ENCODE results near the gene WTIP. TPM values are rescaled to one million over a fixed set of nuclear protein-coding genes. Genes with fewer than 3 reads are reported as not detected.
A peak's percentile ranks its signal among the peaks of the same experiment; 100 is the strongest.

WTIP gene
- total RNA-seq, 1 donor from 2014 or later: 28.2 TPM

GRCh38 chr19:34485831-34486230 lies 4.3 kb downstream of the WTIP start:
- H3K79me2 ChIP-seq (ENCODE audit: low read depth): peaks cover 69% of the 10 kb centered on the region

GRCh38 chr19:34487651-34488051 lies 6.1 kb downstream of the WTIP start:
- DNase-seq (ENCODE audit: low spot score): no peak
- Histone ChIP-seq H3K9ac (no peak overlapping the region), H3K27ac (no peak overlapping the region), H3F3A (ENCODE audit: low read depth) (peaks cover 9% of the 10 kb centered on the region), H3K4me3 (no peak overlapping the region), H3K36me3 (no peaks in the 10 kb centered on the region), H3K4me2 (no peak overlapping the region), H4K20me1 (ENCODE audit: low read depth) (peaks cover 68% of the 10 kb centered on the region), H3K9me3 (ENCODE audit: low read depth) (no peaks in the 10 kb centered on the region), H3K79me2 (ENCODE audit: low read depth) (peaks cover 64% of the 10 kb centered on the region), H3K27me3 (peaks cover 7% of the 10 kb centered on the region), H2AFZ (replicated peaks) (no peak overlapping the region), H3K4me1 (peaks cover 6% of the 10 kb centered on the region)
- Mint-ChIP-seq H3K4me3 (no peak overlapping the region), H3K27ac (no peak overlapping the region), H3K27me3 (ENCODE audit: insufficient read depth, low read depth) (peaks cover 7% of the 10 kb centered on the region), H3K36me3 (peaks cover 16% of the 10 kb centered on the region), H3K9me3 (peaks cover 2% of the 10 kb centered on the region), H3K4me1 (peaks cover 17% of the 10 kb centered on the region)
- no peak for TF ChIP-seq EZH2 (IDR thresholded peaks at IDR 0.05)
- TF ChIP-seq EZH2phosphoT487 (IDR thresholded peaks at IDR 0.05): no peak
- no peak for TF ChIP-seq CTCF (IDR thresholded peaks at IDR 0.05)

More at GRCh38 chr19:34485831-34486230, 4.3 kb downstream of the WTIP start:
- Histone ChIP-seq H2AFZ (replicated peaks) (no peak overlapping the region), H3K27ac (no peak overlapping the region), H3F3A (ENCODE audit: low read depth) (peaks cover 18% of the 10 kb centered on the region), H3K36me3 (no peaks in the 10 kb centered on the region), H3K4me2 (no peak overlapping the region), H4K20me1 (ENCODE audit: low read depth) (peaks cover 70% of the 10 kb centered on the region), H3K27me3 (peaks cover 13% of the 10 kb centered on the region), H3K4me1 (peaks cover 10% of the 10 kb centered on the region), H3K9me3 (ENCODE audit: low read depth) (no peaks in the 10 kb centered on the region), H3K9ac (no peak overlapping the region), H3K4me3 (no peak overlapping the region)
- H3K27me3 Mint-ChIP-seq (ENCODE audit: insufficient read depth, low read depth): peaks cover 7% of the 10 kb centered on the region
- no peak overlapping the region for H3K27ac Mint-ChIP-seq
- no peak overlapping the region for H3K4me3 Mint-ChIP-seq
- peaks cover 18% of the 10 kb centered on the region for H3K4me1 Mint-ChIP-seq
- TF ChIP-seq CTCF (IDR thresholded peaks at IDR 0.05): no peak
- TF ChIP-seq EZH2phosphoT487 (IDR thresholded peaks at IDR 0.05): no peak
- no peak for TF ChIP-seq EZH2 (IDR thresholded peaks at IDR 0.05)
- H3K36me3 Mint-ChIP-seq: peaks cover 14% of the 10 kb centered on the region
- no peak for DNase-seq (ENCODE audit: low spot score)
- H3K9me3 Mint-ChIP-seq: peaks cover 2% of the 10 kb centered on the region

GRCh38 chr19:34489175-34489574 lies 7.6 kb downstream of the WTIP start:
- H3K36me3 Mint-ChIP-seq: peaks cover 14% of the 10 kb centered on the region
- no peaks in the 10 kb centered on the region for H3K36me3 ChIP-seq

More at GRCh38 chr19:34489175-34489574, 7.6 kb downstream of the WTIP start:
- H3K9me3 Mint-ChIP-seq: no peaks in the 10 kb centered on the region
- TF ChIP-seq EZH2phosphoT487 (IDR thresholded peaks at IDR 0.05) (no peak), EZH2 (IDR thresholded peaks at IDR 0.05) (no peak), CTCF (IDR thresholded peaks at IDR 0.05) (no peak)
- no peak overlapping the region for H3K4me2 ChIP-seq
- H4K20me1 ChIP-seq (ENCODE audit: low read depth): peaks cover 53% of the 10 kb centered on the region
- no peaks in the 10 kb centered on the region for H3K4me1 ChIP-seq
- no peak overlapping the region for H2AFZ ChIP-seq (replicated peaks)
- no peak overlapping the region for H3K27ac ChIP-seq
- no peaks in the 10 kb centered on the region for H3K9me3 ChIP-seq (ENCODE audit: low read depth)
- H3K79me2 ChIP-seq (ENCODE audit: low read depth): peaks cover 48% of the 10 kb centered on the region
- peaks cover 4% of the 10 kb centered on the region for H3K27me3 Mint-ChIP-seq (ENCODE audit: insufficient read depth, low read depth)
- no peak overlapping the region for H3K9ac ChIP-seq
- no peaks in the 10 kb centered on the region for H3K27me3 ChIP-seq
- no peak overlapping the region for H3K4me3 ChIP-seq
- peaks cover 6% of the 10 kb centered on the region for H3K4me1 Mint-ChIP-seq
- peak overlapping the region; percentile 62 for H3K27ac Mint-ChIP-seq
- H3K4me3 Mint-ChIP-seq: no peak overlapping the region
- H3F3A ChIP-seq (ENCODE audit: low read depth): no peaks in the 10 kb centered on the region
- DNase-seq (ENCODE audit: low spot score): no peak
